A549 (cell line): ENCODE results near the gene TUBB1. TPM values are rescaled to one million over a fixed set of nuclear protein-coding genes. Genes with fewer than 3 reads are reported as not detected.

Experiments
- ATAC-seq, 2 experiments: fragments of 200-7000 bp in 1 of 2; fragments of >200 bp in 1 of 2; cut with Nextera tagmentation in 1 of 2; cut with Tn5 transposase in 1 of 2; 3 replicates each; pipeline versions ENCODE4 v1.8.0 to v1.9.1; 2018 to 2020; ENCODE audit warnings: mild to moderate bottlenecking in 1 of 2, moderate library complexity in 1 of 2
- CTCF ChIA-PET: fragments of 300-600 bp; sonication (Branson Sonifier 250); formaldehyde crosslinking; extraction: SDS; loops from one replicate; lab custom pipeline; 2021; ENCODE audit warnings: antibody characterized with exemption, inconsistent platforms; lab: Yijun Ruan, JAX
- POLR2A ChIA-PET: fragments of 350-600 bp; formaldehyde crosslinking; extraction: SDS; loops from one replicate; lab custom pipeline; 2021; ENCODE audit warnings: antibody characterized with exemption, inconsistent platforms; lab: Yijun Ruan, JAX
- DNase-seq, 2 experiments: peaks; one replicate each; pipeline versions ENCODE4 v3.0.0 to v3.0.0-alpha.2; 2011 to 2016; ENCODE audit warnings: low read depth in 1 of 2, low spot score in 1 of 2
- FAIRE-seq: peaks from 2 replicates; lab custom pipeline; 2011; peaks lifted over from hg19 to GRCh38; lab: Jason Lieb, UNC
- H3K27ac ChIP-seq, 2 experiments: fragments of >200 bp; sonication (Bioruptor Twin); formaldehyde crosslinking; 3 replicates each; pipeline ENCODE4 v1.5.1; 2016 to 2017
- H3K4me1 ChIP-seq: fragments of >200 bp; sonication (Bioruptor Twin); formaldehyde crosslinking; 3 replicates; pipeline ENCODE4 v1.6.1; 2016
- H3K4me2 ChIP-seq: fragments of >200 bp; sonication (Bioruptor Twin); formaldehyde crosslinking; 3 replicates; pipeline ENCODE4 v1.6.1; 2016
- H3K4me3 ChIP-seq: fragments of >200 bp; sonication (Bioruptor Twin); formaldehyde crosslinking; 3 replicates; pipeline ENCODE4 v1.5.1; 2016
- H3K9me3 ChIP-seq: fragments of >200 bp; sonication (Bioruptor Twin); formaldehyde crosslinking; 3 replicates; pipeline ENCODE4 v1.6.1; 2016
- EHMT2 ChIP-seq: fragments of 200-600 bp; sonication (generic); IDR thresholded peaks from 2 replicates; pipeline ENCODE4 v1.6.1; 2016; ENCODE audit warnings: antibody characterized with exemption, low read depth, mild to moderate bottlenecking, moderate library complexity
- WGBS: methylation state at CpG from one replicate; pipeline ENCODE4 v1.1.6; 2017; ENCODE audit errors: missing lambda C conversion rate; 5-methylcytosine and 5-hydroxymethylcytosine counted together
- polyA plus RNA-seq, 4 experiments: library from polyadenylated mRNA; depleted of rRNA in 3 of 4; stranded (reverse); fragments of >200 nt; fragmentation: RNase III in 1 of 4; extraction: RNeasy Plus Mini Kit Qiagen cat#74134 plus additional on column Dnase treatment in 1 of 4; gene quantifications; 2 replicates in 3 of 4; 3 replicates in 1 of 4; pipeline ENCODE4 v1.2.3, GENCODE V29; 2011 to 2017

Gene TUBB1
- polyA plus RNA-seq, 2 of the 4 experiments (the other 2 are of a cell fraction): 0.03 TPM; not detected in 1

DNA sequence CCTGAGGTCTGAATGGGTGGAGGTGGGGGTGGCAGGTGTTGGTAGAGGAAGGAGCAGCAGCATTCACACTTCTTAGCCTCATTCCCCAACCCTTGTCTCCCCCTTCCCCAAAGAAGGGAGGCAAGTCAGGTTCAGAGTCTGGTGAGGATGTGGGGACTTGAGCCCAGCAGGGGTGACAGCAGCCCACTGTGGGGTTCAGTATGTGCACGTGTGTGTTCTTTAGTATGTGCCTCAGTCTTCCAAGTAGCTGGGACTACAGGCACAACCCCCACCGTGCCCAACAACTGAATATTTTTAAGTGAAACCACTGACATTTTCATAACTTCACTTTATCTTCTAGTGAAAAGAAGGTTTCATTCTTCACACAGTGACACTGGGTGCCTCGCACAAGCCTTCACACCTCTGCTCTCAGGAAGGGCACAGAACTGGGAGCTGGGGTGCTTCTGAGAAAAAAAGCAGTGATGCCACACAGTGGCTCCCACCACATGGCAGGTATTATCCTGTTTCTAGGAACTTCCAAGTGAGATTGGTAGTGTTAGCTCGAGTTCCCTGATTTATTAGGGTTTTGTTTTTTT lies 56.8 kb downstream of the TUBB1 start:
- ChIA-PET POLR2A (no interaction called here), CTCF (interaction anchor here (1.3 to 2.8 kb wide), 4 partner anchors 12 to 379 kb away, joined by 3 to 9 read pairs (median 4); no protein-coding TSS in a partner anchor)
- ATAC-seq: no peak
- peaks cover 6% of the 10 kb centered on the region; the same call in 1 of the 3 replicates for H3K4me1 ChIP-seq
- no peak overlapping the region for H3K27ac ChIP-seq
- no peak overlapping the region for H3K4me2 ChIP-seq
- 19% methylated on average over 4 of the region's 4 CpGs for WGBS
- no peak for FAIRE-seq
- H3K4me3 ChIP-seq: no peak overlapping the region
- DNase-seq: no peak
- H3K9me3 ChIP-seq: no peaks in the 10 kb centered on the region
- no peak for TF ChIP-seq EHMT2
- TF ChIP-seq, all 56 proteins: peak for 0

Other genes with a start within 250 kb of the TUBB1 start
- gene GNAS-AS1, start 168.5 kb upstream of the TUBB1 start, polyA plus RNA-seq (2011; rRNA removed): not detected in 2 replicates
- gene GNAS-AS1, start 168.5 kb upstream of the TUBB1 start, polyA plus RNA-seq (2017; fragmentation: RNase III; extraction: RNeasy Plus Mini Kit Qiagen cat#74134 plus additional on column Dnase treatment): not detected in 3 replicates
- 534 and 738 TPM in 2 replicates for gene GNAS, start 166.7 kb upstream of the TUBB1 start, polyA plus RNA-seq (2011; rRNA removed)
- 507 to 621 TPM (median 600 TPM) in 3 replicates for gene GNAS, start 166.7 kb upstream of the TUBB1 start, polyA plus RNA-seq (2017; fragmentation: RNase III; extraction: RNeasy Plus Mini Kit Qiagen cat#74134 plus additional on column Dnase treatment)
- gene NELFCD, start 38.2 kb upstream of the TUBB1 start, polyA plus RNA-seq (2011; rRNA removed): 69.6 and 74.0 TPM in 2 replicates
- gene NELFCD, start 38.2 kb upstream of the TUBB1 start, polyA plus RNA-seq (2017; fragmentation: RNase III; extraction: RNeasy Plus Mini Kit Qiagen cat#74134 plus additional on column Dnase treatment): 54.8 to 58.8 TPM (median 58.7 TPM) in 3 replicates
- gene CTSZ, start 12.2 kb upstream of the TUBB1 start, polyA plus RNA-seq (2011; rRNA removed): 115 and 128 TPM in 2 replicates
- gene CTSZ, start 12.2 kb upstream of the TUBB1 start, polyA plus RNA-seq (2017; fragmentation: RNase III; extraction: RNeasy Plus Mini Kit Qiagen cat#74134 plus additional on column Dnase treatment): 154 to 158 TPM (median 156 TPM) in 3 replicates
- 69.1 and 84.9 TPM in 2 replicates for gene ATP5F1E, start 12.9 kb downstream of the TUBB1 start, polyA plus RNA-seq (2011; rRNA removed)
- 100 to 127 TPM (median 108 TPM) in 3 replicates for gene ATP5F1E, start 12.9 kb downstream of the TUBB1 start, polyA plus RNA-seq (2017; fragmentation: RNase III; extraction: RNeasy Plus Mini Kit Qiagen cat#74134 plus additional on column Dnase treatment)
- 119 and 143 TPM in 2 replicates for gene PRELID3B, start 23.4 kb downstream of the TUBB1 start, polyA plus RNA-seq (2011; rRNA removed)
- 84.1 to 88.8 TPM (median 85.6 TPM) in 3 replicates for gene PRELID3B, start 23.4 kb downstream of the TUBB1 start, polyA plus RNA-seq (2017; fragmentation: RNase III; extraction: RNeasy Plus Mini Kit Qiagen cat#74134 plus additional on column Dnase treatment)
- gene ZNF831, start 144.4 kb downstream of the TUBB1 start, polyA plus RNA-seq (2011; rRNA removed): not detected in 2 replicates
- not detected in 3 replicates for gene ZNF831, start 144.4 kb downstream of the TUBB1 start, polyA plus RNA-seq (2017; fragmentation: RNase III; extraction: RNeasy Plus Mini Kit Qiagen cat#74134 plus additional on column Dnase treatment)